ENCODE results near the gene CMC2.

The CMC2 gene

GRCh38 chr16:81003064-81003463 is 3.6 kb downstream of the CMC2 start:
- no peak overlapping the region for H3K4me3 ChIP-seq (ENCODE audit: extremely low read depth, insufficient read depth, low read length, poor library complexity, severe bottlenecking)
- no peak overlapping the region for H3K27ac ChIP-seq (ENCODE audit: low read depth, low read length, severe bottlenecking)
- H3K4me1 ChIP-seq (ENCODE audit: control insufficient read depth, insufficient read depth, low read length, poor library complexity, severe bottlenecking): peaks cover 7% of the 10 kb centered on the region
- no peaks in the 10 kb centered on the region for H3K9me3 ChIP-seq (ENCODE audit: control insufficient read depth, low read length)
- peaks cover 3% of the 10 kb centered on the region for H3K36me3 ChIP-seq (ENCODE audit: control insufficient read depth, insufficient read depth, low read length)
- 100% methylated on average over 4 of the region's 4 CpGs; no CpG with 5 or more reads in 1 of the 2 experiments for WGBS, 2 experiments (ENCODE audit: insufficient coverage in 2 of 2)

- Histone ChIP-seq H3K36me3 (ENCODE audit: control insufficient read depth, insufficient read depth, low read length) (peaks cover 3% of the 10 kb centered on the region), H3K27ac (ENCODE audit: low read depth, low read length, severe bottlenecking) (no peak overlapping the region), H3K4me1 (ENCODE audit: control insufficient read depth, insufficient read depth, low read length, poor library complexity, severe bottlenecking) (peaks cover 7% of the 10 kb centered on the region), H3K4me3 (ENCODE audit: extremely low read depth, insufficient read depth, low read length, poor library complexity, severe bottlenecking) (no peak overlapping the region), H3K9me3 (ENCODE audit: control insufficient read depth, low read length) (no peaks in the 10 kb centered on the region)
- 100% methylated on average over 2 of the region's 5 CpGs for WGBS, 2 experiments (ENCODE audit: insufficient coverage in 2 of 2)
These were observed 5.4 kb downstream of the CMC2 start for GRCh38 chr16:81001330-81001729.

- H3K9me3 ChIP-seq (ENCODE audit: control insufficient read depth, low read length): no peaks in the 10 kb centered on the region
- H3K36me3 ChIP-seq (ENCODE audit: control insufficient read depth, insufficient read depth, low read length): peaks cover 3% of the 10 kb centered on the region
- H3K4me1 ChIP-seq (ENCODE audit: control insufficient read depth, insufficient read depth, low read length, poor library complexity, severe bottlenecking): peaks cover 7% of the 10 kb centered on the region
- no peak overlapping the region for H3K27ac ChIP-seq (ENCODE audit: low read depth, low read length, severe bottlenecking)
- 96 to 100% methylated on average over 2 to 3 of the region's 3 CpGs for WGBS, 2 experiments (ENCODE audit: insufficient coverage in 2 of 2)
- H3K4me3 ChIP-seq (ENCODE audit: extremely low read depth, insufficient read depth, low read length, poor library complexity, severe bottlenecking): no peak overlapping the region
These were observed 5.8 kb downstream of the CMC2 start for GRCh38 chr16:81000873-81001272.

- Histone ChIP-seq H3K36me3 (ENCODE audit: control insufficient read depth, insufficient read depth, low read length) (peaks cover 3% of the 10 kb centered on the region), H3K4me3 (ENCODE audit: extremely low read depth, insufficient read depth, low read length, poor library complexity, severe bottlenecking) (no peak overlapping the region), H3K4me1 (ENCODE audit: control insufficient read depth, insufficient read depth, low read length, poor library complexity, severe bottlenecking) (peaks cover 5% of the 10 kb centered on the region), H3K27ac (ENCODE audit: low read depth, low read length, severe bottlenecking) (no peak overlapping the region), H3K9me3 (ENCODE audit: control insufficient read depth, low read length) (no peaks in the 10 kb centered on the region)
- WGBS, 2 experiments (ENCODE audit: insufficient coverage in 2 of 2): 83 to 99% methylated on average over 1 to 5 of the region's 7 CpGs
These were observed 8.6 kb downstream of the CMC2 start for GRCh38 chr16:80997964-80998620.

- Histone ChIP-seq H3K4me1 (ENCODE audit: control insufficient read depth, insufficient read depth, low read length, poor library complexity, severe bottlenecking) (peaks cover 8% of the 10 kb centered on the region), H3K9me3 (ENCODE audit: control insufficient read depth, low read length) (no peaks in the 10 kb centered on the region), H3K27ac (ENCODE audit: low read depth, low read length, severe bottlenecking) (peak overlapping the region; percentile 36), H3K4me3 (ENCODE audit: extremely low read depth, insufficient read depth, low read length, poor library complexity, severe bottlenecking) (no peak overlapping the region), H3K36me3 (ENCODE audit: control insufficient read depth, insufficient read depth, low read length) (peaks cover 3% of the 10 kb centered on the region)
- 96 to 100% methylated on average over 3 to 4 of the region's 9 CpGs for WGBS, 2 experiments (ENCODE audit: insufficient coverage in 2 of 2)
These were observed 9.4 kb downstream of the CMC2 start for GRCh38 chr16:80997139-80997798.

GRCh38 chr16:80996688-80997138 is 10.0 kb downstream of the CMC2 start:
- Histone ChIP-seq H3K36me3 (ENCODE audit: control insufficient read depth, insufficient read depth, low read length) (peaks cover 3% of the 10 kb centered on the region), H3K27ac (ENCODE audit: low read depth, low read length, severe bottlenecking) (peak overlapping the region; percentile 36), H3K9me3 (ENCODE audit: control insufficient read depth, low read length) (no peaks in the 10 kb centered on the region), H3K4me3 (ENCODE audit: extremely low read depth, insufficient read depth, low read length, poor library complexity, severe bottlenecking) (no peak overlapping the region), H3K4me1 (ENCODE audit: control insufficient read depth, insufficient read depth, low read length, poor library complexity, severe bottlenecking) (peaks cover 12% of the 10 kb centered on the region)
- WGBS, 2 experiments (ENCODE audit: insufficient coverage in 2 of 2): no CpG with 5 or more reads among the region's 4 CpGs

GRCh38 chr16:80994451-80994850 is 12.2 kb downstream of the CMC2 start:
- peaks cover 17% of the 10 kb centered on the region for H3K4me1 ChIP-seq (ENCODE audit: control insufficient read depth, insufficient read depth, low read length, poor library complexity, severe bottlenecking)
- H3K36me3 ChIP-seq (ENCODE audit: control insufficient read depth, insufficient read depth, low read length): peaks cover 16% of the 10 kb centered on the region
- peak overlapping the region; percentile 94 for H3K27ac ChIP-seq (ENCODE audit: low read depth, low read length, severe bottlenecking)
- H3K9me3 ChIP-seq (ENCODE audit: control insufficient read depth, low read length): no peaks in the 10 kb centered on the region
- H3K4me3 ChIP-seq (ENCODE audit: extremely low read depth, insufficient read depth, low read length, poor library complexity, severe bottlenecking): no peak overlapping the region

GRCh38 chr16:80993834-80994233 is 12.9 kb downstream of the CMC2 start:
- no peak overlapping the region for H3K4me3 ChIP-seq (ENCODE audit: extremely low read depth, insufficient read depth, low read length, poor library complexity, severe bottlenecking)
- peak overlapping the region; percentile 94 for H3K27ac ChIP-seq (ENCODE audit: low read depth, low read length, severe bottlenecking)
- H3K9me3 ChIP-seq (ENCODE audit: control insufficient read depth, low read length): no peaks in the 10 kb centered on the region
- peaks cover 16% of the 10 kb centered on the region for H3K36me3 ChIP-seq (ENCODE audit: control insufficient read depth, insufficient read depth, low read length)
- peaks cover 17% of the 10 kb centered on the region for H3K4me1 ChIP-seq (ENCODE audit: control insufficient read depth, insufficient read depth, low read length, poor library complexity, severe bottlenecking)

- H3K27ac ChIP-seq (ENCODE audit: low read depth, low read length, severe bottlenecking): peak overlapping the region; percentile 94
- peaks cover 17% of the 10 kb centered on the region for H3K4me1 ChIP-seq (ENCODE audit: control insufficient read depth, insufficient read depth, low read length, poor library complexity, severe bottlenecking)
- no peaks in the 10 kb centered on the region for H3K9me3 ChIP-seq (ENCODE audit: control insufficient read depth, low read length)
- peaks cover 16% of the 10 kb centered on the region for H3K36me3 ChIP-seq (ENCODE audit: control insufficient read depth, insufficient read depth, low read length)
- no peak overlapping the region for H3K4me3 ChIP-seq (ENCODE audit: extremely low read depth, insufficient read depth, low read length, poor library complexity, severe bottlenecking)
- 45 to 57% methylated on average over 5 to 6 of the region's 6 CpGs for WGBS, 2 experiments (ENCODE audit: insufficient coverage in 2 of 2)
These were observed 13.4 kb downstream of the CMC2 start for GRCh38 chr16:80993307-80993706.

GRCh38 chr16:80992676-80993293 is 13.9 kb downstream of the CMC2 start:
- WGBS, 2 experiments (ENCODE audit: insufficient coverage in 2 of 2): no CpG with 5 or more reads among the region's 3 CpGs
- Histone ChIP-seq H3K4me1 (ENCODE audit: control insufficient read depth, insufficient read depth, low read length, poor library complexity, severe bottlenecking) (peaks cover 19% of the 10 kb centered on the region), H3K27ac (ENCODE audit: low read depth, low read length, severe bottlenecking) (peak overlapping the region; percentile 94)

More at GRCh38 chr16:80992676-80993293, 13.9 kb downstream of the CMC2 start:
- Histone ChIP-seq H3K4me3 (ENCODE audit: extremely low read depth, insufficient read depth, low read length, poor library complexity, severe bottlenecking) (no peak overlapping the region), H3K9me3 (ENCODE audit: control insufficient read depth, low read length) (no peaks in the 10 kb centered on the region), H3K36me3 (ENCODE audit: control insufficient read depth, insufficient read depth, low read length) (peaks cover 19% of the 10 kb centered on the region)

Measured in mesodermal cell (in vitro differentiated cells).